ENCODE data around the gene SH2D3C.

SH2D3C gene

DNA sequence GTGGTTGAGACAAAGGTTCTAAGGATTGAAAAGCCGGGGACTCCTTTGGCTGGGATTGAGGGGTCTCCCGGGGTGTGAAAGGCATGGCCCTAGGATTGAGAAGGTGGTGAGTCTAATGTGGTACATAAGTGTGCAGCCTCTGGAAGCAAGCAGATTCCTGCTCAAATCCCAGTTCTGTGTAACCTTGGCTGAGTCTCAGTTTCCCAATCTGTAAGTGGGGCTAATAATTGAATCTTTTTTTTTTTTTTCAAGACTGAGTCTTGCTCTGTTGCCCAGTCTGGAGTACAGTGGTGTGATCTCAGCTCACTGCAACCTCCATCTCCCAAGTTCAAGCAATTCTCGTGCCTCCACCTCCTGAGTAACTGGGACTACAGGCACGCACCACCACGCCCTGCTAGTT is 5.9 kb downstream of the SH2D3C start:
- Histone ChIP-seq H3F3A (ENCODE audit: control insufficient read depth, insufficient read depth) (peaks cover 5% of the 10 kb centered on the region), H3K4me3 (ENCODE audit: low read length) (no peak overlapping the region), H3K9me2 (replicated peaks; ENCODE audit: control insufficient read depth, low read length) (no peaks in the 10 kb centered on the region), H4K20me1 (ENCODE audit: control insufficient read depth, insufficient read depth, low read depth, low read length) (peaks cover 8% of the 10 kb centered on the region; the same call in 1 of the 2 replicates), H3K79me2 (ENCODE audit: control insufficient read depth, low read length) (peaks cover 31% of the 10 kb centered on the region), H3K4me1 (ENCODE audit: control insufficient read depth, low read length) (peaks cover 46% of the 10 kb centered on the region), H3K4me2 (ENCODE audit: low read length) (no peak overlapping the region), H3K27me3 (ENCODE audit: control insufficient read depth, low read length) (no peaks in the 10 kb centered on the region), H3K9me3 (ENCODE audit: control insufficient read depth, insufficient read depth, low read length) (no peaks in the 10 kb centered on the region), H3K36me3 (ENCODE audit: control insufficient read depth, low read length) (peaks cover 54% of the 10 kb centered on the region), H3K27ac (ENCODE audit: low read depth, low read length) (no peak overlapping the region)
- no peak for TF ChIP-seq EZH2phosphoT487 (IDR thresholded peaks at IDR 0.05; ENCODE audit: borderline replicate concordance, low read length)
- TF ChIP-seq, protein P1, sequence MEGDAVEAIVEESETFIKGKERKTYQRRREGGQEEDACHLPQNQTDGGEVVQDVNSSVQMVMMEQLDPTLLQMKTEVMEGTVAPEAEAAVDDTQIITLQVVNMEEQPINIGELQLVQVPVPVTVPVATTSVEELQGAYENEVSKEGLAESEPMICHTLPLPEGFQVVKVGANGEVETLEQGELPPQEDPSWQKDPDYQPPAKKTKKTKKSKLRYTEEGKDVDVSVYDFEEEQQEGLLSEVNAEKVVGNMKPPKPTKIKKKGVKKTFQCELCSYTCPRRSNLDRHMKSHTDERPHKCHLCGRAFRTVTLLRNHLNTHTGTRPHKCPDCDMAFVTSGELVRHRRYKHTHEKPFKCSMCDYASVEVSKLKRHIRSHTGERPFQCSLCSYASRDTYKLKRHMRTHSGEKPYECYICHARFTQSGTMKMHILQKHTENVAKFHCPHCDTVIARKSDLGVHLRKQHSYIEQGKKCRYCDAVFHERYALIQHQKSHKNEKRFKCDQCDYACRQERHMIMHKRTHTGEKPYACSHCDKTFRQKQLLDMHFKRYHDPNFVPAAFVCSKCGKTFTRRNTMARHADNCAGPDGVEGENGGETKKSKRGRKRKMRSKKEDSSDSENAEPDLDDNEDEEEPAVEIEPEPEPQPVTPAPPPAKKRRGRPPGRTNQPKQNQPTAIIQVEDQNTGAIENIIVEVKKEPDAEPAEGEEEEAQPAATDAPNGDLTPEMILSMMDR (IDR thresholded peaks at IDR 0.05; ENCODE audit: low read depth, low read length, poor library complexity, severe bottlenecking), result no peak

DNA sequence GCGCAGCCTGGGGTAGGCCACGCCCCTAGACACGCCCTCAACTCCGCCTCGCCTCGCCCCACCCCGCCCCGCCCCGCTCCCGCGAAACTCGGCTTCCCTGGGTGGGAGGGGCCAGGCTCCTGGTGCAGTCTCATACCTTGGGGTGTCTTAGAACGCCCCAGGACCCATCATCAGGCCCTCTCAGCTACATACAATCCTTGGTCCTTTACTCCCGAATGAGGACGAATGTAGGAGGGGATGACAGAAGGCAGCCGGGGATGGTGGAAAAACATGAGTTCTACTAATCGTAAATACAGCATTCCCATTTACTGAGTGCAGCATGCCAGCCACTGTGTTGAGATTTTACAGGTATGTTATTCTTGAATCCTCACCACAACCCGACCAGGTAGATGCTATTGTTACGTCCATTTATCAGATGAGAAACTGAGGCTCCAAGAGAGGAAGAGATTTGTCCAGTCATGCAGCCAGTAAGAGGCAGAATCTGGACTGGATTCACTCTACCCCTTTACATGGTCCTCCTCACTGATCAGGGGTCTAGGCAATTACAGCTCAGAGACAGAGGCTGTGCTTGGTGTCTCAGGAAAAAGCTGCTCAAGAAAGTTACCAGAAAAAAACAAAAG is 6.8 kb downstream of the SH2D3C start:
- peak overlapping the region; percentile 40 for H3K4me3 ChIP-seq (ENCODE audit: low read length)
- H3K9me2 ChIP-seq (replicated peaks; ENCODE audit: control insufficient read depth, low read length), result no peaks in the 10 kb centered on the region
- TF ChIP-seq EZH2phosphoT487 (IDR thresholded peaks at IDR 0.05; ENCODE audit: borderline replicate concordance, low read length), result no peak
- TF ChIP-seq, protein P1 (IDR thresholded peaks at IDR 0.05; ENCODE audit: low read depth, low read length, poor library complexity, severe bottlenecking), result no peak
- peaks cover 5% of the 10 kb centered on the region for H3F3A ChIP-seq (ENCODE audit: control insufficient read depth, insufficient read depth)
- no peaks in the 10 kb centered on the region for H3K9me3 ChIP-seq (ENCODE audit: control insufficient read depth, insufficient read depth, low read length)
- peaks cover 53% of the 10 kb centered on the region for H3K36me3 ChIP-seq (ENCODE audit: control insufficient read depth, low read length)
- H3K79me2 ChIP-seq (ENCODE audit: control insufficient read depth, low read length), result peaks cover 21% of the 10 kb centered on the region
- H3K4me1 ChIP-seq (ENCODE audit: control insufficient read depth, low read length), result peaks cover 47% of the 10 kb centered on the region
- H4K20me1 ChIP-seq (ENCODE audit: control insufficient read depth, insufficient read depth, low read depth, low read length), result peaks cover 8% of the 10 kb centered on the region; the same call in 1 of the 2 replicates
- no peak overlapping the region for H3K27ac ChIP-seq (ENCODE audit: low read depth, low read length)
- peak overlapping the region; percentile 90 for H3K4me2 ChIP-seq (ENCODE audit: low read length)
- no peaks in the 10 kb centered on the region for H3K27me3 ChIP-seq (ENCODE audit: control insufficient read depth, low read length)

DNA sequence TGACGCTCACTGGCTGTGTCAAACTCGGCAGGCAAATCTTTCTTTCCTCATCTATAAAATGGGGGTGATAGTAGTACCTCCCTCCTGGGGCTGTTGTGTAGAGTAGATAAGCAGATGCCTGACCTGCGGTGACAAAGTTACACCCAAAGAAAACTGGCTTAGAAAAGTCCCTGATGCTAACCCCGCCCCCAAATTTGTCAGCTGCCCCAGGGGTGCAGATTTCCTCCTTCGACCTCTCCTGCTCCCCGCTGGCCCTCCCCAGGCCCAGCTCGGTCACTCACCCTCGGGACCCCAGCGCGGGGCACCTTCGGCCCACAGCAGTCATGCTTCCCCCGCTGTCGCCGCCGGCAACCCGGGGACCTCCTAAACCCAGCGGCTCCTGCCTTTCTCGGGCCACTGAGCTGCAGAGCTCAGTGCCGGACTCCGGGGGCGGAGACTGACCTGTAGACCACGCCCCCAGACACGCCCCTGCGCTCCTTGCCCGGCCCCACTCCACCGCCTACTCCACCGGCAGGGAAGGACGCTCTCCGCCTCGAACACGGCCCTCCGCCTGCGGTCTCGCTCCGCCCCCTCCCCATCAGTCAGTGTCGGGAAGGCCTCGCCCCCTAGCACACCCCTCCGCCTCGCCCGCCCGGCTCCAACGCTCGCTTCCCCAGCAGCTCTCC is 7.4 kb downstream of the SH2D3C start:
- Histone ChIP-seq H3K79me2 (ENCODE audit: control insufficient read depth, low read length) (peaks cover 15% of the 10 kb centered on the region), H4K20me1 (ENCODE audit: control insufficient read depth, insufficient read depth, low read depth, low read length) (peaks cover 8% of the 10 kb centered on the region; the same call in 1 of the 2 replicates), H3K36me3 (ENCODE audit: control insufficient read depth, low read length) (peaks cover 50% of the 10 kb centered on the region), H3K27ac (ENCODE audit: low read depth, low read length) (no peak overlapping the region), H3K4me1 (ENCODE audit: control insufficient read depth, low read length) (peaks cover 42% of the 10 kb centered on the region), H3F3A (ENCODE audit: control insufficient read depth, insufficient read depth) (peaks cover 5% of the 10 kb centered on the region), H3K4me2 (ENCODE audit: low read length) (peak overlapping the region; percentile 90), H3K9me3 (ENCODE audit: control insufficient read depth, insufficient read depth, low read length) (no peaks in the 10 kb centered on the region), H3K27me3 (ENCODE audit: control insufficient read depth, low read length) (no peaks in the 10 kb centered on the region), H3K9me2 (replicated peaks; ENCODE audit: control insufficient read depth, low read length) (no peaks in the 10 kb centered on the region), H3K4me3 (ENCODE audit: low read length) (peak overlapping the region; percentile 75)
- no peak for TF ChIP-seq EZH2phosphoT487 (IDR thresholded peaks at IDR 0.05; ENCODE audit: borderline replicate concordance, low read length)
- TF ChIP-seq, protein P1 (IDR thresholded peaks at IDR 0.05; ENCODE audit: low read depth, low read length, poor library complexity, severe bottlenecking), result no peak

Measured in DOHH2 (cell line).